ENCODE measurements around the gene GSTT4.

- TF ChIP-seq, protein P1, sequence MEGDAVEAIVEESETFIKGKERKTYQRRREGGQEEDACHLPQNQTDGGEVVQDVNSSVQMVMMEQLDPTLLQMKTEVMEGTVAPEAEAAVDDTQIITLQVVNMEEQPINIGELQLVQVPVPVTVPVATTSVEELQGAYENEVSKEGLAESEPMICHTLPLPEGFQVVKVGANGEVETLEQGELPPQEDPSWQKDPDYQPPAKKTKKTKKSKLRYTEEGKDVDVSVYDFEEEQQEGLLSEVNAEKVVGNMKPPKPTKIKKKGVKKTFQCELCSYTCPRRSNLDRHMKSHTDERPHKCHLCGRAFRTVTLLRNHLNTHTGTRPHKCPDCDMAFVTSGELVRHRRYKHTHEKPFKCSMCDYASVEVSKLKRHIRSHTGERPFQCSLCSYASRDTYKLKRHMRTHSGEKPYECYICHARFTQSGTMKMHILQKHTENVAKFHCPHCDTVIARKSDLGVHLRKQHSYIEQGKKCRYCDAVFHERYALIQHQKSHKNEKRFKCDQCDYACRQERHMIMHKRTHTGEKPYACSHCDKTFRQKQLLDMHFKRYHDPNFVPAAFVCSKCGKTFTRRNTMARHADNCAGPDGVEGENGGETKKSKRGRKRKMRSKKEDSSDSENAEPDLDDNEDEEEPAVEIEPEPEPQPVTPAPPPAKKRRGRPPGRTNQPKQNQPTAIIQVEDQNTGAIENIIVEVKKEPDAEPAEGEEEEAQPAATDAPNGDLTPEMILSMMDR (IDR thresholded peaks at IDR 0.05 in 4 of 5, conservative IDR thresholded peaks at IDR 0.05 in 1 of 5): no peak
- TF ChIP-seq POLR2A (IDR thresholded peaks at IDR 0.05): no peak
Measured at GRCh38 chr22:24008022-24008283, 2.7 kb upstream of the GSTT4 start.

Measured in gastrocnemius medialis (tissue), 4 donors.